Keratinocyte (primary cell): Measurements from ENCODE around the gene SPG7. TPM values are rescaled to one million over a fixed set of nuclear protein-coding genes. Genes with fewer than 3 reads are reported as not detected.

Experiments
- DNase-seq: peaks from one replicate; pipeline ENCODE4 v3.0.0-alpha.2; 2011; ENCODE audit warnings: low read depth, missing footprints, low spot score
- FAIRE-seq: peaks from 2 replicates; lab custom pipeline; 2011; peaks lifted over from hg19 to GRCh38; lab: Jason Lieb, UNC
- H2AFZ ChIP-seq: 2 replicates; pipeline ENCODE4 v1.6.0; 2012; ENCODE audit warnings: low read length, control low read depth, inconsistent platforms; ENCODE audit not compliant: control insufficient read depth
- H3K27ac ChIP-seq: 2 replicates; pipeline ENCODE4 v1.5.1; 2011; ENCODE audit warnings: low read length; ENCODE audit not compliant: control insufficient read depth, insufficient read depth
- H3K27me3 ChIP-seq: 3 replicates; pipeline ENCODE4 v1.6.0; 2011; ENCODE audit warnings: low read length; ENCODE audit not compliant: control insufficient read depth, insufficient read depth; ENCODE audit errors: extremely low read depth
- H3K36me3 ChIP-seq, 2 experiments: 2 replicates in 1 of 2; 3 replicates in 1 of 2; pipeline ENCODE4 v1.5.1; 2011; ENCODE audit warnings: low read length in 2 of 2, mild to moderate bottlenecking in 1 of 2; ENCODE audit not compliant: control insufficient read depth in 2 of 2, insufficient read depth in 2 of 2; ENCODE audit errors: extremely low read depth in 1 of 2
- H3K4me1 ChIP-seq: 3 replicates; pipeline ENCODE4 v1.5.1; 2011; ENCODE audit warnings: low read length; ENCODE audit not compliant: control insufficient read depth, insufficient read depth; ENCODE audit errors: extremely low read depth
- H3K4me2 ChIP-seq: 3 replicates; pipeline ENCODE4 v1.6.0; 2011; ENCODE audit warnings: low read depth, low read length; ENCODE audit not compliant: control insufficient read depth, insufficient read depth; ENCODE audit errors: extremely low read depth
- H3K4me3 ChIP-seq, 3 experiments: fragments of 200-600 bp in 1 of 3; sonication (generic) in 1 of 3; 2 replicates in 2 of 3; 3 replicates in 1 of 3; pipeline ENCODE4 v1.5.1; 2011 to 2016; ENCODE audit warnings: low read length in 3 of 3, mild to moderate bottlenecking in 3 of 3, control low read depth in 2 of 3, inconsistent platforms in 1 of 3, low read depth in 1 of 3, mixed read lengths in 1 of 3, mixed run types in 1 of 3, moderate library complexity in 1 of 3; ENCODE audit not compliant: control insufficient read depth in 2 of 3, insufficient read depth in 2 of 3; ENCODE audit errors: extremely low read depth in 1 of 3
- H3K79me2 ChIP-seq: 2 replicates; pipeline ENCODE4 v1.6.0; 2012; ENCODE audit warnings: low read length; ENCODE audit not compliant: control insufficient read depth, insufficient read depth
- H3K9ac ChIP-seq: 3 replicates; pipeline ENCODE4 v1.6.0; 2011; ENCODE audit warnings: low read length; ENCODE audit not compliant: control insufficient read depth, insufficient read depth; ENCODE audit errors: extremely low read depth
- H3K9me1 ChIP-seq: 3 replicates; pipeline ENCODE4 v1.6.0; 2011; ENCODE audit warnings: low read length; ENCODE audit not compliant: control insufficient read depth, insufficient read depth; ENCODE audit errors: extremely low read depth
- H3K9me3 ChIP-seq: 2 replicates; pipeline ENCODE4 v1.5.1; 2012; ENCODE audit warnings: low read depth, low read length; ENCODE audit not compliant: control insufficient read depth
- H4K20me1 ChIP-seq: 3 replicates; pipeline ENCODE4 v1.6.0; 2011; ENCODE audit warnings: low read length; ENCODE audit not compliant: control insufficient read depth, insufficient read depth; ENCODE audit errors: extremely low read depth
- EZH2 ChIP-seq: IDR thresholded peaks from one replicate; pipeline ENCODE4 v1.6.1; 2012; ENCODE audit warnings: inconsistent platforms, mild to moderate bottlenecking, low read length, moderate library complexity
- dilution Hi-C: fragments of 300-500 bp; cut with MboI; formaldehyde crosslinking; loops from one replicate; pipeline ENCODE4 v1.7.0; 2020; ENCODE audit warnings: low sequenced_read_pairs; ENCODE audit not compliant: extremely low pct_ligation_motif_present
- polyA plus RNA-seq, 5 experiments: library from polyadenylated mRNA; depleted of rRNA in 3 of 5; stranded (reverse) in 3 of 5; stranded (forward) in 1 of 5; unstranded in 1 of 5; fragments of >200 nt; gene quantifications; 1 replicate in 1 of 5; 2 replicates in 3 of 5; 3 replicates in 1 of 5; pipeline versions ENCODE4 v1.2.1 to v1.2.3, GENCODE V29; 2011 to 2012; ENCODE audit warnings: missing spikeins in 2 of 5, low read depth in 1 of 5, low replicate concordance in 1 of 5
- TF ChIP-seq, protein P1 (sequence below), 3 experiments: IDR thresholded peaks in 1 of 3; conservative IDR thresholded peaks in 1 of 3; optimal IDR thresholded peaks in 1 of 3; 2 replicates in 2 of 3; 3 replicates in 1 of 3; pipeline versions ENCODE3 to v1.5.1; 2011; ENCODE audit warnings: low read length in 3 of 3, mild to moderate bottlenecking in 3 of 3, moderate library complexity in 2 of 3, control low read depth in 1 of 3, inconsistent platforms in 1 of 3; ENCODE audit not compliant: insufficient read depth in 2 of 3; ENCODE audit errors: extremely low read depth in 1 of 3

Gene SPG7
- polyA plus RNA-seq, 1 donor (not counting 4 experiments of a cell fraction or from before 2014, with no cell fraction given), result 45.2 TPM

DNA sequence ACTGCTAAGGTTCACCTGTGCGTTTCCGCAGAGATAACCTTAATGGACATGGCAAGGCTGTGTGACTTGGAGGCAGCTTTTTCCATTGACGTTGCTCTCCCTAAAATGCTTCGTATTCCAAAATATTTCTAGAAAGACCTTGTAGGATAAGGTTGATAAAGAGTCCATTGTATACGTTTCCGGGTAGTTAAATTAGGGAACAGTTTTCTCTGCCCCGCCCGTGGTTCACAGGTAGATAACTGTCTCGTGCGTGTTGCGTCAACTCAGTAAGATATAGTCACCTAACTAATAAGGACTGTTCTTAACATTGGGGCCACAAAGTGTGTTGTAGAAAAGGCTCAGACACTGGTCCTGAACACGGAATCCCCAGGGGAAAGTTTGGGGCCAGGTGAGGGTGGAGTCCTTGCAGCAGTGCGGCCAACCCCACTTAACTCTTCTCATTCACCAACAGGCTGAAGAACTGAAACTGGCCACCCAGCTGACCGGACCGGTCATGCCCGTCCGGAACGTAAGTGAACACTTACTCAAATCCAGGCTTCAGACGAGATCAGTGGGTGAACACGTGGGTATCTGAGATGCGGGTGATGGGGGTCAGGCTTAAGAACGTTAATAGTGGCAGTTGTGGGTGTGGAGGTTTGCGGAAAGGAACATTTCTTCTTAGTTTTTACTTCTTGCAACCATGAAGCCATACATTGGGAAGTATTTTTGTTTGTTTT is 53.8 kb downstream of the SPG7 start:
- peaks cover 39% of the 10 kb centered on the region for H3K79me2 ChIP-seq
- H3K9ac ChIP-seq, result peak overlapping the region; percentile 97
- no peak overlapping the region for H2AFZ ChIP-seq
- dilution Hi-C loops, result no loop called here
- peaks cover 20 to 41% of the 10 kb centered on the region in 2 experiments for H3K36me3 ChIP-seq
- no peak for FAIRE-seq
- no peaks in the 10 kb centered on the region for H3K27me3 ChIP-seq
- TF ChIP-seq, protein P1, sequence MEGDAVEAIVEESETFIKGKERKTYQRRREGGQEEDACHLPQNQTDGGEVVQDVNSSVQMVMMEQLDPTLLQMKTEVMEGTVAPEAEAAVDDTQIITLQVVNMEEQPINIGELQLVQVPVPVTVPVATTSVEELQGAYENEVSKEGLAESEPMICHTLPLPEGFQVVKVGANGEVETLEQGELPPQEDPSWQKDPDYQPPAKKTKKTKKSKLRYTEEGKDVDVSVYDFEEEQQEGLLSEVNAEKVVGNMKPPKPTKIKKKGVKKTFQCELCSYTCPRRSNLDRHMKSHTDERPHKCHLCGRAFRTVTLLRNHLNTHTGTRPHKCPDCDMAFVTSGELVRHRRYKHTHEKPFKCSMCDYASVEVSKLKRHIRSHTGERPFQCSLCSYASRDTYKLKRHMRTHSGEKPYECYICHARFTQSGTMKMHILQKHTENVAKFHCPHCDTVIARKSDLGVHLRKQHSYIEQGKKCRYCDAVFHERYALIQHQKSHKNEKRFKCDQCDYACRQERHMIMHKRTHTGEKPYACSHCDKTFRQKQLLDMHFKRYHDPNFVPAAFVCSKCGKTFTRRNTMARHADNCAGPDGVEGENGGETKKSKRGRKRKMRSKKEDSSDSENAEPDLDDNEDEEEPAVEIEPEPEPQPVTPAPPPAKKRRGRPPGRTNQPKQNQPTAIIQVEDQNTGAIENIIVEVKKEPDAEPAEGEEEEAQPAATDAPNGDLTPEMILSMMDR (optimal IDR thresholded peaks at IDR 0.05 in 1 of 3, IDR thresholded peaks at IDR 0.05 in 1 of 3, conservative IDR thresholded peaks at IDR 0.05 in 1 of 3; ENCODE audit: extremely low read depth in 1 of 3, insufficient read depth in 2 of 3, low read length in 3 of 3), result no peak
- TF ChIP-seq EZH2, result no peak
- peaks cover 52% of the 10 kb centered on the region for H3K4me1 ChIP-seq
- H4K20me1 ChIP-seq, result peaks cover 48% of the 10 kb centered on the region
- peaks cover 13% of the 10 kb centered on the region for H3K9me1 ChIP-seq
- no peak for DNase-seq
- no peaks in the 10 kb centered on the region for H3K9me3 ChIP-seq
- H3K27ac ChIP-seq, result peak overlapping the region; percentile 97
- H3K4me3 ChIP-seq, result peak overlapping the region; percentile 78 to 100 (median 97)
- peak overlapping the region; percentile 99 for H3K4me2 ChIP-seq

- DNase-seq, result no peak
- Histone ChIP-seq H3K79me2 (peaks cover 39% of the 10 kb centered on the region), H3K9me1 (peaks cover 13% of the 10 kb centered on the region), H3K9ac (peak overlapping the region; percentile 97), H3K27ac (no peak overlapping the region), H3K4me2 (peak overlapping the region; percentile 99), H3K27me3 (no peaks in the 10 kb centered on the region), H3K36me3 (peaks cover 20 to 40% of the 10 kb centered on the region in 2 experiments), H2AFZ (no peak overlapping the region), H4K20me1 (peaks cover 48% of the 10 kb centered on the region), H3K9me3 (no peaks in the 10 kb centered on the region), H3K4me1 (peaks cover 52% of the 10 kb centered on the region), H3K4me3 (peak overlapping the region; percentile 1 to 100 (median 78))
- dilution Hi-C loops, result no loop called here
- TF ChIP-seq, protein P1 (optimal IDR thresholded peaks at IDR 0.05 in 1 of 3, IDR thresholded peaks at IDR 0.05 in 1 of 3, conservative IDR thresholded peaks at IDR 0.05 in 1 of 3; ENCODE audit: extremely low read depth in 1 of 3, insufficient read depth in 2 of 3, low read length in 3 of 3), result no peak
- TF ChIP-seq EZH2, result no peak
- FAIRE-seq, result no peak
Observed at GRCh38 chr16:89562939-89563338, 54.7 kb downstream of the SPG7 start.
